ENCODE results near the gene NUMB.
"Not testable (repeated sequence)": the region's sequence is repeated elsewhere in the genome, so short reads cannot be mapped to it uniquely, and the experiment has no call there.

NUMB gene

DNA sequence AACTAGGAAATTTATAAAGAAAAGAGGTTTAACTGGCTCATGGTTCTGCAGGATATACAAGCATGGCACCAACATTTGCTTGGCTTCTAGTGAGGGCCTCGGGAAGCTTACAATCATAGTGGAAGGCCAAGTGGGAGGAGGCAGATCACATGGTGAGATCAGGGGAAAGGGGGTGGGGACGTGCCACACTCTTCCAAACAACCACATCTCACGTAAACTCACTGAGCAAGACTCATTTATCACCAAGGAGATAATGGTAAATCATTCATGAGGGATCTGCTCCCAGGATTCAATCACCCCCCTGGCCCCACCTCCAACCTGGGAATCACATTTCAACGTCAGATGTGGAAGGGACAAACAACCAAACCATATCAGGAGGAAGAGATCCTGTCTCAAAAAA, 35.8 kb downstream of the NUMB start:
- no peak for DNase-seq (ENCODE audit: low read depth)

DNA sequence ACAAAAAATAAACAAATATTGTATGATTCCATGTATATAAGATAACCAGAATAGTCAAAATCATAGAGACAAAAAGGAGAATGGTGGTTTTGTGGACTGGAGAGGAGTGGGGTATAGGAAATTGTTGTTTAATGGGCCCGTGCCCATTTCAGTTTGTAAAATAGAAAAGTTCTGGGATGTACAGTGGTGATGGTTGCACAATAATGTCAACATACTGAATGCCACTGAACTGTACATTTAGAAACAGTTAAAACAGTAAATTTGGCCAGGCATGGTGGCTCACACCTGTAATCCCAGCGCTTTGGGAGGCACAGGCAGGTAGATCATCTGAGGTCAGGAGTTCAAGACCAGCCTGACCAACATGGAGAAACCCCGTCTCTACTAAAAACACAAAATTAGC, 40.1 kb downstream of the NUMB start:
- DNase-seq (ENCODE audit: low read depth): no peak

DNA sequence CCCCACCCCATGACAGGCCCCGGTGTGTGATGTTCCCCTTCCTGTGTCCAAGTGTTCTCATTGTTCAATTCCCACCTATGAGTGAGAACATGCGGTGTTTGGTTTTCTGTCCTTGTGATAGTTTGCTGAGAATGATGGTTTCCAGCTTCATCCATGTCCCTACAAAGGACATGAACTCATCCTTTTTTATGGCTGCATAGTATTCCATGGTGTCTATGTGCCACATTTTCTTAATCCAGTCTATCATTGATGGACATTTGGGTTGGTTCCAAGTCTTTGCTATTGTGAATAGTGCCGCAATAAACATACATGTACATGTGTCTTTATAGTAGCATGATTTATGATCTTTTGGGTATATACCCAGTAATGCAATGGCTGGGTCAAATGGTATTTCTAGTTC, 52.1 kb downstream of the NUMB start:
- not testable (repeated sequence) for DNase-seq (ENCODE audit: low read depth)

GRCh38 chr14:73403181-73403752, 55.1 kb downstream of the NUMB start:
- DNase-seq (ENCODE audit: low read depth): no peak

DNA sequence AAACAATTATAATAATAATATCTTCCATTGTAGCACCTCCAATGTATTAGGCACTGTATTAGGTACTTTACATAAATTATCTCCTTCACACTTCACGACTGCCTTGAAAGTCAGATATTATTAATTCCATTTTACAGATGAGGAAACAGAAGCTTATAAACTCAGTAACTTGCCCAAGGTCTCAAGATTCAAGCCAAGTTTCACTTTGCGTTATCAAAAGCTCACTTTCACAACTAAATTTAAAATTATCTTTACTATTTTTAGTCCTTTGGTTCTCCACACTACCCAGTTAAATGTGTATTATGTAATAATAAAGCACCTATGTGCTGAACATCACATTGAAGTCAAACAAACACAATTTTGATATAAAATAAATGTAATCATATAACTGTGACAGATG, 55.8 kb downstream of the NUMB start:
- no peak for DNase-seq (ENCODE audit: low read depth)

GRCh38 chr14:73397810-73398209, 60.5 kb downstream of the NUMB start:
- no peak for DNase-seq (ENCODE audit: low read depth)

- no peak for DNase-seq (ENCODE audit: low read depth)
These were observed 64.0 kb downstream of the NUMB start for GRCh38 chr14:73394317-73394716.

DNA sequence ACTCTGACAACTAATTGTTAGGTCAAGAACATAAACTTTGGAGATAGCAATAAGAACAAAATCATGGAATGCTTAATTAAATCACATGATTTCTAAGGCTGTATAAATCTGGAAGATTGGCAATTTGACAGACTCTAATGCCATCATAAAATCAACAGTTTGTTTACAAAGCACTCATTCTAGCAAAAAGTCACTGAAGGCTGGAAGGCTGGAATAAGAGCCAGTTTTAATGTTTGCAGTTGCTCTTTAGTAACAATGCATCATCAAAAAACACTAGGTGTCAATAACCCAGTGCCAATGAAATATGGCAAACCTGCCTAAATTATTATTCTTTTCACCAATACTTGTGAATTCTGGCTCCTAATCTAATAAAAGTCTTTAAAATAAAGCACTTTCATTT, 65.0 kb downstream of the NUMB start:
- DNase-seq (ENCODE audit: low read depth): no peak

DNA sequence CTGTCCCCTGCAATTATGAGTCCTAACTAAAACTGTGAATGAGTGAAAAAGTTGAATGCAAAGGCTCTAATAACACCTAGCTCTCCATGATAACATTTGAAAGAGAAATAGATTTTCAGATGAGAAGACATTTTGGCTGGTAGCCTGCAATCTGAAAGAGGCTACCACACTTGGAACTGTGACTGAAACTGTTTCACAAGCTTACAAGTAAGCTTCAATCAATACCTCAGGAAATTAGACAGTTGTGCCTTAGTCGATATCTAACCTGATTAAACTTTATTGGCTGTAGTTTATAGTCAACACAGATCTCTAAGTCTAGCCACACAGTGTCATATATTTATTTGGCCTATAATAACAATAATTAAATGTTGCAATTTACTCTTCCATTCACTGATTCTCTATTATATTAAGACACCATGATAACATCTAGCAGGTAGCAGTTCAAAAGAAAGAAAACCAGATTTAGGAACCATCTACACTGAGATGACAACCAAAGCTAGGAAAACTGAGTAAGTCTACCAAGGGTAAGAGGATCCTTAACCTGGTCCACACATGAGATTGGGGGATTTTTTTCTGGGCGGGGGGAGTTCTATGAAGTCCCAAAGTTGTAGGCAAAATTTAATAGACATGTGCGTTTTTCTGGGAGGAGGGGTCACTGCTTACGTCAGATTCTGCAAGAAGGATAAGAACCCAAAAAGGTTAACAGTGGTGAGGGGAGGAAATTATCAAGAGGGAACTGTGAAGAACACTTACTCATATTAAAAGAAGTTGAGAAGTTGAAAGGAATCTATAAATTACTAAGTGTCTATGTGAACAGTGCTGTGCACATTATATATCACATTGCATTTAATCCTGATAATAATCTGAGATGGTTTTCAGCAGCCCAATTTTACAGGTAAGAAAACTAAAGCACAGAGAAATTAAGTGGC, 65.8 kb downstream of the NUMB start:
- no peak for DNase-seq (ENCODE audit: low read depth)

- DNase-seq (ENCODE audit: low read depth): not testable (repeated sequence)
These were observed 70.5 kb downstream of the NUMB start for GRCh38 chr14:73387860-73388259.

DNA sequence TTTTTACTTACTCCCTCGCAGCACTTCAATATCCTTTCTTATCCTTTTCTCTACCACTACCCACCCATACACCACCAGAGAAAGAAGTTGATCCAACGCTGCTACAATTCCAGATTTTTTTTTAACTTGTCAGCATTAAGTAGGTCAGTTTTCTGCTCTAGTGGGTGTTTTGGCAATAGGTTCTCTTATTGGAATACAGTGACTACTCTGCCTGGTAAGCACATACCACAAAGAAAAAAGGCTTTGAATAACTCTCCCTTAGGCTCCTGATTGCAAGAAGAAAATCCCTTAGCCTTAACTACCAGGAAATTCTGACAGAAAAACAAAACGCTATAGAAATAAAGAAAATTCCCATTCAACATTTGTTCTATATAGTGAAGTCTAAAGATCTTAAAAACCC, 72.0 kb downstream of the NUMB start:
- no peak for DNase-seq (ENCODE audit: low read depth)

DNA sequence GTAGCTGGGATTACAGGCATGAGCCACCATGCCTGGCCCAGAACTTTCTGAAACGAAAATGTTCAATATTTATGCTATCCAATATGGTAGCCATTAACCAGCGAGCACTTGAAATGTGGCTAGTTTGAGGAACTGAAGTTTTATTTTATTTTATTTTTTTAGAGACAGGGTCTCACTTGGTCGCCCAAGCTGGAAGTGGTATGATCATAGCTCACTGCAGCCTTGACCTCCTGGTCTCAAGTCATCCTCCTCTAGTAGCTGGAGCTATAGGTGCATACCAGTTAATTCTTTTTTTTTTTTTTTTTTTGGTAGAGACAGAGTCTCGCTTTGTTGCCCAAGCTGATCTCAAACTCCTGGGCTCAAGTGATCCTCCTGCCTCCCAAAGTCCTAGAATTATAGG, 73.3 kb downstream of the NUMB start:
- DNase-seq (ENCODE audit: low read depth): not testable (repeated sequence)

- DNase-seq (ENCODE audit: low read depth): no peak
These were observed 75.0 kb downstream of the NUMB start for GRCh38 chr14:73383356-73383755.

DNA sequence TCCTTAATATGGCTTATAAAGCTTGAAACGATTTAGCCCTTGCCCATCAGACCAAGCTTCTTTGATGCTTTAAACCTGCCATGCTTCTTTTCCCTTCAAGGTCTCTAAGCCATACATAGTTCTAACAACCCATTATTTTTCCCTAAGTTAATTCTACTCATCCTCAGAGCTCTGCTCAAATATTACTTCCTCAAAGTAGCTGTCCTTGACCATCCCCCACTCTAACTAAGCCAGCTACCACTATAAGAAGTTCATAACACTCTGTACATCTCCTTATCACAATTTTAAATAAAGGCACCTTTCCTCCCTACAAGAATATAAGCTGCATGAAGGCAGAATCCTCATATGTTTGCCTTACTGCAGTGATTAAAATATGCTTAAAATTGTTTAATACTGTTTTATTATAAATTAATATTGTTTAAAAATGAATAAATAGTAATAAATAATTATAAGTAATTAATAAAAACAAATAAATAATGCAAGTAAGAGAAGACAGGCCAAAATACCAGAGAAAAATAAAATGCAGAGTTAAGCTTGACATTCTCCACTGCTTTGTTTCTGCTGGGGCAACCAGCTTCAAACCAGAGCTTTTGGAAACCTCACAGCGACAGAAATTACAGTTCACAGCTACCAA, 76.8 kb downstream of the NUMB start:
- no peak for DNase-seq (ENCODE audit: low read depth)

DNA sequence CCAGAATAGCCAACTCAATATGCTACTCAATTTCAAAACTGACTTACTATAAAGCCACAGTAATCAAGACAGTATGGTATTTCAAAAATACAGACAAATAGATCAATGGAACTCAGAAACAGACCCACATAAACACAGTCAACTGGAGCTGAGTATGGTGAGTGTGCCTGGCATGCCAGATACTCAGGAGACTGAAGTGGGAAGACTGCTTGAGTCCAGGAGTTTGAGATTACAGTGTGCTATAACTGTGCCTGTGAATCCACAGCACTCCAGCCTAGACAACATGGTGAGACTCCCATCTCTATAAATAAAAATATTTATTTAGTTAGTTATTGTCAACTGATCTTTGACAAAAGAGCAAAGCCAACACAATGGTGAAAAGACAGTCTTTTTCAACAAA, 81.8 kb downstream of the NUMB start:
- no peak for DNase-seq (ENCODE audit: low read depth)

DNA sequence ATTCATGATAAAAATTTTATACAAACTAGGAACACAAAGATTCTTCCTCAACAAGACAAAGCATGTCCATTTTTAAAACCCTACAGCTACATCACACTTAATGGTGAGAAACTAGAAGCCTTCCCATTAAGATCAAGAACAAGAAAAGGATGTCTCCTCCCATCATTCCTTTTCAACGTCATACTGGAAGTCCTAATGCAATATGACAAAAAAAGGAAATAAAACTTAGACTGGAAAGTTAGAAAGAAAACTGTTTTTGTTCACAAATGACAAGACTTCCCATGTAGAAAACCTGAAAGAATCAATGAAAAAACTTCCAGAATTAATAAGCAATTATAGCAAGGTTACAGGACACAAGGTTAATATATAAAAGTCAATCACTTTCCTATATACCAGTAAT, 82.5 kb downstream of the NUMB start:
- no peak for DNase-seq (ENCODE audit: low read depth)

- DNase-seq (ENCODE audit: low read depth): no peak
These were observed 84.1 kb downstream of the NUMB start for GRCh38 chr14:73374218-73374617.

GRCh38 chr14:73372529-73372928, 85.8 kb downstream of the NUMB start:
- no peak for DNase-seq (ENCODE audit: low read depth)

GRCh38 chr14:73370561-73370960, 87.8 kb downstream of the NUMB start:
- no peak for DNase-seq (ENCODE audit: low read depth)

DNA sequence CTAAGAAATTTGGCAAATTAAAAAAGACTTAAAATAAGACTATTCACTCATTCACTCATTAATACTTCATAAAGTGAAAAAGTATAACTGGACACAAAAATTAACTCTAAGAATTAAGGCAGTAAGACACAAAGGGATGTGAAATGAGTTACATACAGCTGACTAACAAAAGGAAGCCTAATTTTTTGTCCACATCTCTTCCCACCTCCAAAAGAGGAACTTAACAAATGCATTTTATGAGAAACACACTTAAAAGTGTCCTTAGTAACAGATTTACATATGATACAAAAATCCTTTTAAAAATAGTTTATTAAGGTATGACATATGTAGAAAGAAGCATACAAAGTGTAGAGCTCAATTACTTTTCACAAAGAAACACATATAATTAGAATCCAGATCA, 88.9 kb downstream of the NUMB start:
- no peak for DNase-seq (ENCODE audit: low read depth)

- DNase-seq (ENCODE audit: low read depth): no peak
These were observed 89.7 kb downstream of the NUMB start for GRCh38 chr14:73368616-73369015.

DNA sequence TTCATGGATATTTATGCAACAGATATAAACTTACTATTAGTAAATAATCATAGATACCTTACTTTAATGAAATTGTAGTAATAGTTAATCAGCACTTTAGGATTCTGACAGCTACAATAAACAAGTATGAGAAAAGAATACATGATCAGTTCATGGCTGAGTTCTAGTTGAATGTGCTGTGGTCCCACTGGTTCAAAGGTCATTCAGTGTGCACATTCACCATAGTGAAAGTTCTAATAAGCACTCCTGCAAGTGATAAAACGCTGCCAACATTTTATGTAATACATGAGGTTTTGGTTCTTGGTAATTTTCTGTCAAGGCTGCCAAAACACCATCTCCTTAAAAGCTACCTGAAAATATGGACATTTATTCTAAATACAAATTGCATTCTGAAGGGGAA, 92.6 kb downstream of the NUMB start:
- no peak for DNase-seq (ENCODE audit: low read depth)

GRCh38 chr14:73364559-73364958, 93.8 kb downstream of the NUMB start:
- no peak for DNase-seq (ENCODE audit: low read depth)

Data from stimulated activated CD8-positive, alpha-beta memory T cell treated with anti-CD3 and anti-CD28 coated beads, Interleukin-12 subunit alpha, Interleukin-12 subunit beta, amount 100 ng/mL, for 4 hours (primary cell).